MM.1S (cell line): Measurements from ENCODE around the gene RBM34.
"Not testable (repeated sequence)": the region's sequence is repeated elsewhere in the genome, so short reads cannot be mapped to it uniquely, and the experiment has no call there.

Experiments
- EZH2phosphoT487 ChIP-seq: fragments of 300-600 bp; sonication (generic); IDR thresholded peaks from 2 replicates; pipeline ENCODE4 v1.6.1; 2018; ENCODE audit warnings: antibody characterized with exemption, low read length
- TF ChIP-seq, protein P1 (sequence below): fragments of 300-600 bp; sonication (generic); IDR thresholded peaks from 2 replicates; pipeline ENCODE4 v1.5.1; 2016; ENCODE audit warnings: antibody characterized with exemption, low read length, mixed read lengths

DNA sequence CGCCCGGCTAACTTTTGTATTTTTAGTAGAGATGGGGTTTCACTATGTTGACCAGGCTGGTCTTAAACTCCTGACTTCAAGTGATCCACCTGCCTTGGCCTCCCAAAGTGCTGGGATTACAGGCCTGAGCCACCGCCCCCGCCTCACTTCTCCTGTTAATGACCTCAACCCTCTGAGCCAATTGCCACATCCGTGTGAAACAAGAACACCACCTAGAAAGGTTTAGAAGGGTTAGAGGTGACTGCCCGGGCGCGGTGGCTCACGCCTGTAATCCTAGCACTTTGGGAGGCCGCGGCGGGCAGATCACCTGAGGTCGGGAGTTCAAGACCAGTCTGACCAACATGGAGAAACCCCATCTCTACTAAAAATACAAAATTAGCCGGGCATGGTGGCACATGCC, 68.6 kb downstream of the RBM34 start:
- TF ChIP-seq, protein P1, sequence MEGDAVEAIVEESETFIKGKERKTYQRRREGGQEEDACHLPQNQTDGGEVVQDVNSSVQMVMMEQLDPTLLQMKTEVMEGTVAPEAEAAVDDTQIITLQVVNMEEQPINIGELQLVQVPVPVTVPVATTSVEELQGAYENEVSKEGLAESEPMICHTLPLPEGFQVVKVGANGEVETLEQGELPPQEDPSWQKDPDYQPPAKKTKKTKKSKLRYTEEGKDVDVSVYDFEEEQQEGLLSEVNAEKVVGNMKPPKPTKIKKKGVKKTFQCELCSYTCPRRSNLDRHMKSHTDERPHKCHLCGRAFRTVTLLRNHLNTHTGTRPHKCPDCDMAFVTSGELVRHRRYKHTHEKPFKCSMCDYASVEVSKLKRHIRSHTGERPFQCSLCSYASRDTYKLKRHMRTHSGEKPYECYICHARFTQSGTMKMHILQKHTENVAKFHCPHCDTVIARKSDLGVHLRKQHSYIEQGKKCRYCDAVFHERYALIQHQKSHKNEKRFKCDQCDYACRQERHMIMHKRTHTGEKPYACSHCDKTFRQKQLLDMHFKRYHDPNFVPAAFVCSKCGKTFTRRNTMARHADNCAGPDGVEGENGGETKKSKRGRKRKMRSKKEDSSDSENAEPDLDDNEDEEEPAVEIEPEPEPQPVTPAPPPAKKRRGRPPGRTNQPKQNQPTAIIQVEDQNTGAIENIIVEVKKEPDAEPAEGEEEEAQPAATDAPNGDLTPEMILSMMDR: not testable (repeated sequence)
- TF ChIP-seq EZH2phosphoT487: not testable (repeated sequence)
